T-helper 9 cell (primary cell): ENCODE measurements around the gene BSG.
"Not testable (repeated sequence)": the region's sequence is repeated elsewhere in the genome, so short reads cannot be mapped to it uniquely, and the experiment has no call there.

Experiments
- DNase-seq: peaks from one replicate; pipeline ENCODE4 v3.0.0-alpha.2; 2020

The BSG gene

DNA sequence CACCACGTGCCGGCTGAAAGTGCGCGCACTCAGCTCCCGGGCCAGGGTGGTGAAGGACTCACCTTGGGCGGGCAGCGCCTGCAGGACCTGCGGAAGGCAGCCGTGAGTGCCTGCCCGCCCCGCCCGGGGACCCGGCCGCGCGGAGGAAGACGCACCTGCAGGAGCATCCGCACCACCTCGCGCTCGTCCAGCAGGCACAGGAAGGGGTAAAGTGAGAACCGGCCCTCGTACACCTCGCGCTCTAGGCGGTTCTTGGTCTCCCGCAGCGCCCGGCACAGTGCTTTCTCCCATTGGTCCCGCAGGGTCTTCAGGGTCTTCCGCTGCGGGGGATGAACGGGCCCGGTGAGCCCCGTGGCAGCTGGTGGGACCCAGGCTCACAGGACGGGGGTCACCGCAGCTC, 50.3 kb downstream of the BSG start:
- no peak for DNase-seq

DNA sequence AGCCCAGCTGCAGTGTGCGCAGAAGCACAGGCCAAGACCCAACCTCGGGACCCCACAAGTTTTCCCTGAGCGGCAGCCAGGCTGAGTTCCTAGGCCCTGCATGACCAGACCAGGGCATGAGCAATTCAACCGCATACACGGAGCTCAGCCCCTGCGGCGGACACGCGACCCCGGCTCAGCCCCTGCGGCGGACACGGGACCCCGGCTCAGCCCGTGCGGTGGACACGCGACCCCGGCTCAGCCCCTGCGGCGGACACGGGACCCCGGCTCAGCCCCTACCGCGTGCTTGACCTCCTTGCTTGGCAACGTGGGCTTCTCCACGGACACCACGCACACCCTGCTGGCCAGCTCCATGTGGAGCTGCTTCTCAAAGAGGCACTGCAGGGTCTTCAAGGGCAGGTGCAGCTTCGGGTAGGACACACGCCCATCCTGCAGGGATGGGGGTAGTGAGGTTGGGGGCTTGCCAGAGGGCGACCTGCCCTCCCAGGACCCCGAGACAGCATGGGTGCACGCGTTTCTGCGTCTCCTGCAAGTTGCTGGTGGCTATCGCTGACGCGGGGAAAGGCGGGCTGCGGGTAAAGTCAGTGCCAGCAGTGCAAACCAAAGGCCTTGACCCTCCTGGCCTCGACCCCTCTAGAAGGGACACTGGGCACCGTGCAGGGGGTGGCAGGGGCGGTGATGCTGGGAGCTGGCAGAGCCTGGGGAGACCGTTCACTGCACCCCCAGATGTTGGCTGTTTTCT, 51.0 kb downstream of the BSG start:
- DNase-seq = no peak

DNA sequence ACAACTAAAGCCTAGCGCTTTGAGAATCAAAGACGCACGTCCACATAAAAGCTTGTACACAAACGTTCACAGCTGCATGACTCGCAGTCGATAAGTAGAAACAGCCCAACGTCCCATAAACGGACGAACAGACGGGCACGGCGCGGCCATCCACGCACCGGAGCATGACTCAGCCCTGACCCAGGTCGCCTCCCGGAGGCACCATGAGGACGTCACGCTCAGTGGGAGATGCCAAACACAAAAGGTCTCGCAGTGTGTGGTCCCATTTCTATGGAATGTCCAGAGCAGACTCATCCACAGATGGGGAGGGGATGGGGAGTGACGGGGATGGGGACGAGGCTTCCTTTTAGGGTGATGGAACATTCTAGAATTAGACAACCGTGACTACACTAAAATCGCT, 51.6 kb downstream of the BSG start:
- no peak for DNase-seq

DNA sequence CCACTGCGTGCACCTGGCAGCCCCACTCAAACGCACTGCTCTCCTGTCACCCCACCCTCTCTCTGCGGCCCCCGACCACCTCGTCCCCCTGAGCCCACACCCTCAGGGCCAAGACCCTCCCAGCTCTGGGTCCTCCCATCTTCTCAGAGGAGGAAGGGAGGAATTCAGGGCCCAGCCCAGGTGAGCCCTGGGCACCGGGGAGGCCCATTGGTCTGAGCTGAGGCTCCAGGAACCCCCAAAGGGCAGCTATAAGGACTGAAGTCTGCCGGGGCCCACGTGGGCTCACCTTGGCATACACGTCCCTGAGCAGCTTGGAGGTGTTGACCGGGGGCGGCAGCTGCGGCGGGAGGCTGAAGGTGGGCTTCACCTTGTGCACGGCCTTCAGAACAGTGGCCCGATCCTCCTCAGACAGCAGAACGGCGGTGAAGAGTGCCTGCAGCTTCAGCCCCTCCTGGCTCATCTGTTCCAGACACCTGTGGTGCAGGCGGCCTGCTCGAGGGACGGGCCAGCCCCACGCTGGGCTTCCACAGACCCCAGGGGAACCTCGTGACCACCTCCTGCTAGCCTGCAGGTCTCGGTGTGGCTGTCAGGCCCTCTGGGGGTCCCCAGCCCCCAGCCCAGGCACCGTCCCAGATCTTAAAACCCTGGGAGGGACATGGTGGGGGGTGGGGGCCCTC, 52.2 kb downstream of the BSG start:
- no peak for DNase-seq

DNA sequence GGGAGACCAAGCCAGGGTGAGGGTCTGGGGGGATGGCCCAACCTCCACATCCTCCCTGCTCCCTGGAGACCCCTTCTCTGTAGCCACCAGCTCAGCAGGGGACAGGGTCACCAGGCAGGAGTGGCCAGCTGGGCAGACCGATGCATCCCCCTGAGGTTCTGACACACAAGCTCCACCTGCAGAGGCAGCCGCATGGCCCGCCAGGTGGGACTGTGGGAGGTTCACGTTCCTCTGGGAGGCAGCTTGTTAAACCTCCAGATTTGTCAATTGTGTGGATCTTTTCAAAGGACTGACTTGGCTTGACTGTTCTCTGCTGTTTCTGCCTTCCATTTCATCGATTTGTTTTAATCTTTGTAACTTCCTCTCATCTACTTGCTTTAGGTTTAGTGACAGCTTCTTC, 52.9 kb downstream of the BSG start:
- no peak for DNase-seq

DNA sequence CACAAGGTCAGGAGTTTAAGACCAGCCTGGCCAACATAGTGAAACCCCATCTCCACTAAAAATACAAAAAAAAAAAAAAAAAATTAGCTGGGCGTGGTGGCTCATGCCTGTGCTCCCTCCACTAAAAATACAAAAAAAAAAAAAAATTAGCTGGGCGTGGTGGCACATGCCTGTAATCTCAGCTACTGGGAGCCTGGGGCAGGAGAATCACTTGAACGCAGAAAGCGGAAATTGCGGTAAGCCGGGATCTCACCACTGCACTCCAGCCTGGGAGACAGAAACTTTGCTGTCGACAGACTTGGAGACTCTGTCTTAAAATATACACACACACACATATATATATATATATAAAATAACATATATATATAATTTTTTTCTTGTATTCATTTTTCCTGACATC, 54.2 kb downstream of the BSG start:
- not testable (repeated sequence) for DNase-seq

DNA sequence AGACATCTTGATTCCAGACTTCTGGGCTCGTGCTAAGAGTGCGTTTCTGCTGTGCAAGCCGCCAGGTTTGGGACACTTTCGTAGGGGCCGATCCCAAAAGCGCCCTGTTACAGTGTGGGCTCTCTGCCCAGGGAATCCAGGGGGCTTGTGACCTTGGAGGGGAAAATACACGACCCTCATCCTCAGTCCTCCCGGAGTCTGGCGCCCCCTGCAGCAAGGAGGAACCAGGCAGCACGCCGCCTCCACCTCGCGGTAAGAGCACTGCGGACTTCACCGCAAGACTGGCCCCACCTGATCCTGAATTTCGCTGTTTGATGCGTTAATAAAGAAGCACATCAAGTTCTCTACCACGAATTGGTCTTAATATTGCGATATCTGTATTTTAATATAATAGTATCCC, 55.8 kb downstream of the BSG start:
- no peak for DNase-seq

DNA sequence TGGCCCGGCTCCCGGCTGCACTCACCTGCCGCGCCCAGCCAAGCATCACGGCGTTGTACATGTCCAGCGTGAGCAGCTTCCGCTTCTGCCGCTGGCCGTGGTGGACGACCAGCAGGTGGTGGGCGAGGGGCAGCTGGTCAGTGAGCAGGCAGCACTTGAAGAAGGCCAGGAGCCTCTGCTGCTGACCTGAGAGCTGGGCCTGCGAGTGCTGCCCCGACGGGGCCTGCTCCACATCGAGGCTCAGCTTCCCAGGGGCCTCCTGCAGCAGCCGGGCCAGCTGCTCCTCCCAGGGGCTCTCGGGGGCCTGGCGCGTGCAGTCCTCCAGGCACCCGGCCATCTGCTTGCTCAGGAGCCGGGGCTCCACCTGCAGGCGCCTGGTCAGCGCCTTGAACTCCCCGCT, 57.1 kb downstream of the BSG start:
- DNase-seq = not testable (repeated sequence)

DNA sequence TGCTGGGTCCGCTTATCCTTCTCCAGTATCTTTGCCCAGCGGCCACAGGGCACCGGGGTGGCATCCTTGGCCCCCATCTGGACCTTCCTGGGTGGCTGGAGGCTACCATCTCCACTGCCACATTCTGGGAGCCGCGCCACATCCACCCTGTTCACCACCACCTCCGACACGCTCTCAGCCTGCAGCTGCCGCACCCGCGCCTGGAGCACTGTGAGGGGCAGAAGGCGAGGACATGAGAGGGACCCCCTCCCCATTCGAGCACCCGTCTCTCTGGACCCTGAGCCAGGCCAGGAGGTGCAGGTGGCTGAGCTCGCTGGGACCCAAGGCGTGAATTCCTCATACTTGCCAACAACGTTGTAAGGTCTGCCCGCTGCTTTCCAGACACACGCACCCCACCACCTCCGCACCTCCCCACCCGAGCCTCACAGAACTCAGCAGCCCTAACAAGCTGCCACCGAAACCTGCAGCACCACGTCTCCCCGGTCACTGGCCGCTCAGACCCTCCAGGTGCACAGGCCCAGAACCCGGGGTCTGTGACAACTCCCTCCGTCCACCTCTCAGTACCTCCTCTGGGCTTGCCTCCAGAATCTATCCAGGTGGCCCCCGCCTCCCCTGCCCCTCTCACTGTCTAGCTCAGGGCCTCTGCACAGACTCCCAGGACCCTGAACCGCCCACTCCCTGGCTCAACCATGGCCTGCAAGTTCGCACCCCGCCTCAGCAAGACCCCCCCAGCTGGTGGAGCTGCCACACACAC, 57.7 kb downstream of the BSG start:
- no peak for DNase-seq

DNA sequence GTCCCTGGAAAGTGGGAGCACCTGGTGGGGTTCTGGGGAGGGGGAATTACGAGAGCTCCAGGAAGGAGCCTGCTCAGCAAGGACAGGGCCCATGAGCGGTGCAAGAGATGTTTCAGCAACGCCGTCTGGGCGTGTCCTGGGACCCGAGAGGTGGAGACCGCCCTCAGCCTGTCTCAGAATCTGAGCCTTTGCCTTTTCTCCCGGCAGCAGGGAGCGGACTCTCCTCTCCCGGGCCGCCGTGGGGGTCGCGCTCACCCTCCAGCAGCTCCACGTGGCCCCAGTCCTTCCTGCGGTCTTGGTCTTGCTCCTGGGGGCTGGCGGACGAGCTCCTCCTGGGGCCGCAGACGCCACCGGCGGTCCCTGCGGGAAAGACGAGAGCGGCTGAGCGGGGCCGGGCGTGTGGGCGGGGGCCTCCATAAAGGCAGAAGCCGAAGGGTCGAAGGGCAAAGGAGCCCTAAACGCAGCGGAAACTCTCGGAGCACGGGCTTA, 60.2 kb downstream of the BSG start:
- no peak for DNase-seq
